B cell (primary cell): ENCODE results near the gene DRD2. TPM values are rescaled to one million over a fixed set of nuclear protein-coding genes. Genes with fewer than 3 reads are reported as not detected.

Source experiments
- ATAC-seq: fragments of 200-7000 bp; cut with Tn5 transposase; one replicate; pipeline ENCODE4 v1.10.0; 2021; ENCODE audit warnings: low read depth, mild to moderate bottlenecking, moderate number of reproducible peaks, moderate library complexity
- CTCF ChIA-PET: fragments of 350-600 bp; sonication (Branson Sonifier 250); formaldehyde crosslinking; loops from one replicate; lab custom pipeline; 2021; ENCODE audit warnings: antibody characterized with exemption, inconsistent platforms; lab: Charles Lee
- POLR2A ChIA-PET: fragments of 350-600 bp; sonication (Branson Sonifier 250); formaldehyde crosslinking; loops from one replicate; lab custom pipeline; 2021; ENCODE audit warnings: antibody characterized with exemption; lab: Charles Lee
- DNase-seq: peaks from one replicate; pipeline ENCODE4 v3.0.0; 2013
- H2AFZ ChIP-seq: 2 replicates; pipeline ENCODE4 v1.6.1; 2012; ENCODE audit warnings: mild to moderate bottlenecking, low read depth, low read length; ENCODE audit not compliant: insufficient read depth, poor library complexity, severe bottlenecking
- H3K27ac ChIP-seq, 2 donors: 1 replicate in 1 of 2; 2 replicates in 1 of 2; pipeline ENCODE4 v1.5.1; 2012 to 2013; ENCODE audit warnings: low read length in 2 of 2, mild to moderate bottlenecking in 2 of 2, moderate library complexity in 1 of 2
- H3K27me3 ChIP-seq, 4 experiments: fragments of 200-600 bp in 1 of 4; sonication (generic) in 1 of 4; replicated peaks in 1 of 4; 1 replicate in 2 of 4; 2 replicates in 2 of 4; pipeline versions ENCODE4 v1.6.1 to v1.7.0; 2013 to 2016; ENCODE audit warnings: low read length in 3 of 4, mild to moderate bottlenecking in 2 of 4, mixed read lengths in 1 of 4, moderate library complexity in 1 of 4; ENCODE audit not compliant: insufficient read depth in 4 of 4, control insufficient read depth in 3 of 4; ENCODE audit errors: control extremely low read depth in 1 of 4
- H3K36me3 ChIP-seq, 2 experiments: replicated peaks in 1 of 2; 1 replicate in 1 of 2; 2 replicates in 1 of 2; pipeline versions ENCODE4 v1.6.1 to v1.7.1; 2013; ENCODE audit warnings: low read length in 1 of 2; ENCODE audit not compliant: insufficient read depth in 2 of 2, control insufficient read depth in 1 of 2; ENCODE audit errors: control extremely low read depth in 1 of 2, extremely low read depth in 1 of 2
- H3K4me1 ChIP-seq, 2 donors: fragments of 200-600 bp in 1 of 2; sonication (generic) in 1 of 2; 1 replicate in 1 of 2; 2 replicates in 1 of 2; pipeline versions ENCODE4 v1.5.1 to v1.6.1; 2013 to 2017; ENCODE audit warnings: low read length in 2 of 2; ENCODE audit not compliant: control insufficient read depth in 2 of 2, insufficient read depth in 2 of 2
- H3K4me2 ChIP-seq: replicated peaks from 2 replicates; pipeline ENCODE3; 2012; ENCODE audit warnings: mild to moderate bottlenecking, low read depth, low read length; ENCODE audit not compliant: poor library complexity, severe bottlenecking
- H3K4me3 ChIP-seq, 5 experiments: fragments of 200-600 bp in 1 of 5; sonication (generic) in 1 of 5; 1 replicate in 3 of 5; 2 replicates in 2 of 5; pipeline versions ENCODE4 v1.5.1 to v1.7.0; 2011 to 2016; ENCODE audit warnings: low read length in 4 of 5, mild to moderate bottlenecking in 4 of 5, low read depth in 2 of 5, control low read depth in 1 of 5, moderate library complexity in 1 of 5; ENCODE audit not compliant: insufficient read depth in 1 of 5; ENCODE audit errors: control extremely low read depth in 1 of 5, extremely low read depth in 1 of 5
- H3K79me2 ChIP-seq: fragments of 200-600 bp; sonication (generic); one replicate; pipeline ENCODE4 v1.6.0; 2016; ENCODE audit warnings: low read length; ENCODE audit not compliant: control insufficient read depth, insufficient read depth
- H3K9ac ChIP-seq: fragments of 200-600 bp; sonication (generic); 2 replicates; pipeline ENCODE4 v1.6.1; 2017; ENCODE audit warnings: mild to moderate bottlenecking, low read length, moderate library complexity
- H3K9me3 ChIP-seq, 3 donors: one replicate each; pipeline versions ENCODE4 v1.6.1 to v1.7.1; 2013; ENCODE audit warnings: low read length in 2 of 3; ENCODE audit not compliant: control insufficient read depth in 2 of 3, insufficient read depth in 1 of 3; ENCODE audit errors: control extremely low read depth in 1 of 3
- H4K20me1 ChIP-seq: 2 replicates; pipeline ENCODE4 v1.6.0; 2012; ENCODE audit warnings: mild to moderate bottlenecking, low read length; ENCODE audit not compliant: insufficient read depth, control insufficient read depth, poor library complexity, severe bottlenecking
- H3K27ac Mint-ChIP-seq: one replicate; pipeline ENCODE4 v1.8.0; 2021; ENCODE audit warnings: mixed read lengths
- H3K27me3 Mint-ChIP-seq: one replicate; pipeline ENCODE4 v1.8.0; 2021; ENCODE audit warnings: mixed read lengths
- H3K4me1 Mint-ChIP-seq: one replicate; pipeline ENCODE4 v1.8.0; 2021; ENCODE audit warnings: mixed read lengths
- H3K4me3 Mint-ChIP-seq: one replicate; pipeline ENCODE4 v1.8.0; 2021; ENCODE audit warnings: mixed read lengths
- H3K9me3 Mint-ChIP-seq: one replicate; pipeline ENCODE4 v1.8.0; 2022; ENCODE audit warnings: mixed read lengths; ENCODE audit not compliant: insufficient read depth
- EZH2 ChIP-seq: IDR thresholded peaks from 2 replicates; pipeline ENCODE4 v1.6.1; 2012; ENCODE audit warnings: borderline replicate concordance, low read depth, mild to moderate bottlenecking, moderate library complexity, low read length; ENCODE audit not compliant: insufficient read depth, poor library complexity, severe bottlenecking
- WGBS: methylation state at CpG from one replicate; pipeline ENCODE4 v1.1.5; 2013; ENCODE audit warnings: missing lambda C conversion rate; ENCODE audit not compliant: insufficient coverage; 5-methylcytosine and 5-hydroxymethylcytosine counted together
- intact Hi-C: fragments of 100-400 bp; cut with micrococcal nuclease; formaldehyde crosslinking; loops from one replicate; pipeline ENCODE4 v1.10.0; 2022
- polyA plus RNA-seq: library from polyadenylated mRNA; depleted of rRNA; stranded (reverse); fragments of >200 nt; gene quantifications from 2 replicates; pipeline ENCODE4 v1.2.3, GENCODE V29; 2012
- total RNA-seq, 2 donors: library from RNA; stranded (reverse); fragments of 120-200 nt in 1 of 2; gene quantifications; 1 replicate in 1 of 2; 2 replicates in 1 of 2; pipeline versions ENCODE4 v1.2.3 to v1.2.4, GENCODE V29; 2013 to 2022
- TF ChIP-seq, protein P1 (sequence below): fragments of 200-600 bp; IDR thresholded peaks from one replicate; pipeline ENCODE4 v1.8.0; 2022; ENCODE audit warnings: antibody characterized with exemption, mild to moderate bottlenecking

The DRD2 gene
- total and polyA plus RNA-seq, 2 donors (not counting 1 experiment from before 2014, with no cell fraction given) = not detected

DNA sequence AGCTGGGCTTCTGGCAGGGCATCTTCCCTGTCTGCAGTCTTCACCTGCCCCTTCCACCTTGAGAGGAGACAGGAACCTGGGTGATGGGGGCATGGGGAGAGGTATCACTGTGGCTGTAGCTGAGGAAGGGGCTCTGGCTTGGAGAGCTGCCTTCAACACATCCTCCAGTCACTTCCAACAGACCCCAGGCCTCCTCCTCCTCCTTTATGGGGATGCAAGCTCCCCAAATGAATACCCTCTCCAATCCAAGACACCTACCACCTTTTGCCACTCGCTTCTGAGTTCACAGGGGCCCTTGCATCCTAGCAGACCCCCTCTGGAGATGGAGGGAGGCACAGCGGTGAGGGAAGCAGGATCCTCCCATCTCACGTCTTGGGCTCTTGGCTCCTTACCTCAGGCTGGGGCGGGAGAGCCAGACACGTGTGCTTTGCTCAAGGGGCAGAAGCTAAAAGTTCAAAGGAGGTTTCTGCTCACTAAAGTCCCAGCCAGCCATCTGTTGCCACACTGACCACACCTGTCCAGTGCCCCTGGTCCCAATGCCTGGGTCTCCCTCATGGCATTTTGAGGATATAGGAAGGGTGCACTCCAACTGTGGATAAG lies 74.5 kb downstream of the DRD2 start:
- H4K20me1 ChIP-seq = no peaks in the 10 kb centered on the region
- Mint-ChIP-seq H3K9me3 (no peaks in the 10 kb centered on the region), H3K27ac (no peak overlapping the region), H3K4me1 (no peaks in the 10 kb centered on the region), H3K27me3 (peaks cover 7% of the 10 kb centered on the region), H3K4me3 (no peak overlapping the region)
- H3K9ac ChIP-seq = no peak overlapping the region
- no peaks in the 10 kb centered on the region for H3K4me1 ChIP-seq
- ATAC-seq (no peak), DNase-seq (no peak)
- no peak overlapping the region for H3K4me3 ChIP-seq
- intact Hi-C loops = no loop called here
- no peak overlapping the region for H3K4me2 ChIP-seq
- TF ChIP-seq, protein P1, sequence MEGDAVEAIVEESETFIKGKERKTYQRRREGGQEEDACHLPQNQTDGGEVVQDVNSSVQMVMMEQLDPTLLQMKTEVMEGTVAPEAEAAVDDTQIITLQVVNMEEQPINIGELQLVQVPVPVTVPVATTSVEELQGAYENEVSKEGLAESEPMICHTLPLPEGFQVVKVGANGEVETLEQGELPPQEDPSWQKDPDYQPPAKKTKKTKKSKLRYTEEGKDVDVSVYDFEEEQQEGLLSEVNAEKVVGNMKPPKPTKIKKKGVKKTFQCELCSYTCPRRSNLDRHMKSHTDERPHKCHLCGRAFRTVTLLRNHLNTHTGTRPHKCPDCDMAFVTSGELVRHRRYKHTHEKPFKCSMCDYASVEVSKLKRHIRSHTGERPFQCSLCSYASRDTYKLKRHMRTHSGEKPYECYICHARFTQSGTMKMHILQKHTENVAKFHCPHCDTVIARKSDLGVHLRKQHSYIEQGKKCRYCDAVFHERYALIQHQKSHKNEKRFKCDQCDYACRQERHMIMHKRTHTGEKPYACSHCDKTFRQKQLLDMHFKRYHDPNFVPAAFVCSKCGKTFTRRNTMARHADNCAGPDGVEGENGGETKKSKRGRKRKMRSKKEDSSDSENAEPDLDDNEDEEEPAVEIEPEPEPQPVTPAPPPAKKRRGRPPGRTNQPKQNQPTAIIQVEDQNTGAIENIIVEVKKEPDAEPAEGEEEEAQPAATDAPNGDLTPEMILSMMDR = no peak
- no peak for TF ChIP-seq EZH2
- H2AFZ ChIP-seq = no peak overlapping the region
- H3K27me3 ChIP-seq = no peaks in the 10 kb centered on the region
- H3K9me3 ChIP-seq = no peaks in the 10 kb centered on the region
- WGBS = 94% methylated on average over 3 of the region's 5 CpGs
- ChIA-PET POLR2A (no interaction called here), CTCF (no interaction called here)
- H3K79me2 ChIP-seq = no peaks in the 10 kb centered on the region
- no peak overlapping the region for H3K27ac ChIP-seq
- H3K36me3 ChIP-seq = no peaks in the 10 kb centered on the region

DNA sequence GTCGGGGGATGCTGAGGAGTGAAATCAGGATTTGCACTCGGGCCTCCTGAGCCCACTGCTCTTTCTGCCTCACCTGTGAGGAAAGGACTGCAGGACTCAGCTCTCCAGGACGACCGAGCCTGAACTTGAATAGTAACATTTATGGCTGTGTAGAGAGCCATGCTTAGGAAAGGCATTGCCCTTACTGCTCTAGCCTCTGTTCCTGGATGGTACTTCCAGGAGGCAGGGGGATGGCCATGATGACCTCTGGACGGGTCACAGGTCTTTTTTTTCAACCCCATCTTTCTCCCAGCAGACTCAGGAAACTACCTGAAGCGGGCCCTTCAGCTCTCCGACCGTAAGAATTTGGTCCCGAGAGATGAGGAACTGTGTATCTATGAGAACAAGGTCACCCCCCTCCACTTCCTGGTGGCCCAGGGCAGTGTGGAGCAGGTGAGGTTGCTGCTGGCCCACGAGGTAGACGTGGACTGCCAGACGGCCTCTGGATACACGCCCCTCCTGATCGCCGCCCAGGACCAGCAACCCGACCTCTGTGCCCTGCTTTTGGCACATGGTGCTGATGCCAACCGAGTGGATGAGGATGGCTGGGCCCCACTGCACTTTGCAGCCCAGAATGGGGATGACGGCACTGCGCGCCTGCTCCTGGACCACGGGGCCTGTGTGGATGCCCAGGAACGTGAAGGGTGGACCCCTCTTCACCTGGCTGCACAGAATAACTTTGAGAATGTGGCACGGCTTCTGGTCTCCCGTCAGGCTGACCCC lies 76.3 kb downstream of the DRD2 start:
- CTCF ChIA-PET = interaction anchor here (0.6 kb wide), 1 partner anchor 401 kb away, joined by 3 read pairs; no protein-coding TSS in a partner anchor
- intact Hi-C loops = no loop called here
- Histone ChIP-seq H3K27ac (no peak overlapping the region), H3K4me3 (no peak overlapping the region), H3K36me3 (no peaks in the 10 kb centered on the region), H2AFZ (no peak overlapping the region), H3K27me3 (peaks cover 0 to 2% (median 0%) of the 10 kb centered on the region in 4 experiments), H4K20me1 (no peaks in the 10 kb centered on the region), H3K4me1 (no peaks in the 10 kb centered on the region), H3K9ac (no peak overlapping the region), H3K4me2 (no peak overlapping the region), H3K9me3 (no peaks in the 10 kb centered on the region), H3K79me2 (no peaks in the 10 kb centered on the region)
- no peak overlapping the region for H3K27ac Mint-ChIP-seq
- peaks cover 4% of the 10 kb centered on the region for H3K27me3 Mint-ChIP-seq
- DNase-seq (no peak), ATAC-seq (no peak)
- no peak overlapping the region for H3K4me3 Mint-ChIP-seq
- POLR2A ChIA-PET = no interaction called here
- 85% methylated on average over 18 of the region's 24 CpGs for WGBS
- no peaks in the 10 kb centered on the region for H3K4me1 Mint-ChIP-seq
- no peaks in the 10 kb centered on the region for H3K9me3 Mint-ChIP-seq
- no peak for TF ChIP-seq EZH2
- TF ChIP-seq, protein P1 = no peak
